ENCODE data around the gene GMIP.
A peak's percentile ranks its signal among the peaks of the same experiment; 100 is the strongest.

Gene GMIP

DNA sequence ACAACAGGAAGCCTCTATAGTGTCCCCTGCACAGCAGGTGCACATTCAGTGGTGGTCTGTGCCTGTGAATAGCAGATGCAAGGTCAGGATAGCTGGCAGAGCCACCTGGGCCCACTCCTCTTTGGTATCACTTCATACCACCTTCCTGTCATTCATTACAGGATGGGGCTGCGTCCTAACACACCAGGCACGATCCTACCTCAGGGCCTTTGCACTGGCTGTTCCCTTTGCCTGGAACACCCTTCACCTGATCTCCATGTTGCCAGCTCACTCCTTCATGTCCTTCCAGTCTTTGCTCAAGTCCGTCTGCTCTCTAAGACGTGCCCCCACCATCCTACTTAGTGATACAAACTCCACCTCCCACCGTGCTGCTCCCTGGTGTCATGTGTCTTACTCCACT is 10.8 kb downstream of the GMIP start:
- ATAC-seq (no peak), DNase-seq (no peak)
- H3K27ac Mint-ChIP-seq = no peak overlapping the region
- no peaks in the 10 kb centered on the region for H3K27me3 Mint-ChIP-seq
- H3K4me3 Mint-ChIP-seq = no peak overlapping the region
- peaks cover 46% of the 10 kb centered on the region for H3K4me1 Mint-ChIP-seq
- H3K9me3 Mint-ChIP-seq = no peaks in the 10 kb centered on the region

- H3K4me1 Mint-ChIP-seq = peaks cover 53% of the 10 kb centered on the region
These were observed 12.1 kb downstream of the GMIP start for GRCh38 chr19:19631346-19631745.

DNA sequence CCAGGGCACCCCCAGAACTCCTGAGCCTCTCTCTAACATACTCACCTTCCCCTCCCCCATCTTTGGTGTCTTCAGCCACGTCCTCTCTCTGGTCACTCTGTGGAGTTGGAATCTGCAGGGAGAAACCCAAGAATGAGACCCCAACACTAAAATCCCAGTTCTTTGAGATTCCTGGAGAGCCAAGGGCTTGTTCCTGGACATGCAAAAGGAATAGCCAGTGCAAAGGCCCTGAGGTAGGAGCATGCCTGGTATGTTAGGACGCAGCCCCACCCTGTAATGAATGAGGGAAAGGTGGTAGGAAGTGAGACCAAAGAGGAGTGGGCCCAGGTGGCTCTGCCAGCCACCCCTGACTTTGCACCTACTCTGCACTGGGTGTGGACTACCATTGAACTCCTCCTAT is 13.0 kb downstream of the GMIP start:
- no peak overlapping the region for H3K4me3 Mint-ChIP-seq
- no peaks in the 10 kb centered on the region for H3K9me3 Mint-ChIP-seq

More at GRCh38 chr19:19631346-19631745, 12.1 kb downstream of the GMIP start:
- Mint-ChIP-seq H3K9me3 (no peaks in the 10 kb centered on the region), H3K27ac (no peak overlapping the region), H3K27me3 (no peaks in the 10 kb centered on the region), H3K4me3 (no peak overlapping the region)
- no peak for DNase-seq
- ATAC-seq = no peak

GRCh38 chr19:19630062-19630414 is 13.4 kb downstream of the GMIP start:
- no peaks in the 10 kb centered on the region for H3K27me3 Mint-ChIP-seq
- ATAC-seq (no peak), DNase-seq (no peak)
- no peak overlapping the region for H3K4me3 Mint-ChIP-seq
- peaks cover 50% of the 10 kb centered on the region for H3K4me1 Mint-ChIP-seq
- no peaks in the 10 kb centered on the region for H3K9me3 Mint-ChIP-seq
- no peak overlapping the region for H3K27ac Mint-ChIP-seq

More for the DNA sequence above, 13.0 kb downstream of the GMIP start:
- no peak overlapping the region for H3K27ac Mint-ChIP-seq
- H3K27me3 Mint-ChIP-seq = no peaks in the 10 kb centered on the region
- DNase-seq (no peak), ATAC-seq (no peak)
- peaks cover 54% of the 10 kb centered on the region for H3K4me1 Mint-ChIP-seq

DNA sequence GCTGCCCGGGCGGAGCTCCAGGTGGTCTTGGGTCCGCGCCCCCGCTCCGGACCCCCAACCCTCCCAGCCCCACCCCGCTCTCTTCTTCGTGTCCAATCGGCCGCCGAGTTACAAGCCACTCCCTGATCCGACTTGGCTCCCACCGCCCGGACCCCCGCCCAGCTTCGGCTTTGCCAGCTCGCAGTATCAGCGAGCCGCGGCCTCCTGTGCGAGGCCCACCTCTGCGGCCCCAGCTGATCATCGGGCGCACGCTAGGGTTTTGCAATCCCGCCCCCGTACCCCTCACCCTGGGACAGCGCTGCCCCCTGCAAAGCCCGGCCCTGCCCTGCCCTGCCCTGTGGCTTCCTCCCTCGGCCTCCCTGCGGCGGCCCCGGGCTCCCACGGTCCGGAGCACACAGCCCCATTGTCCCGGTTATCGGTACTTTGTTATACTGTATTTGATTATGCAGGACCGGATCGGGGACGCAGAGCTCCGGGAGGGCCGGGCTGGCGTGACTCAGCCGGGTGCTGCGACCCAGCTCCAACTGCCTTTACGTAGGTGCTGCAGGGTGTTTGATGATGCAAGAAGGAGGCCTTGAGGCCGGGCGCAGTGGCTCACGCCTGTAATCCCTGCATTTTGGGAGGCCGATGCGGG is 14.8 kb downstream of the GMIP start:
- Mint-ChIP-seq H3K4me3 (peak overlapping the region; percentile 80 to 94), H3K27me3 (no peaks in the 10 kb centered on the region), H3K4me1 (peaks cover 45% of the 10 kb centered on the region), H3K9me3 (no peaks in the 10 kb centered on the region), H3K27ac (peak overlapping the region; percentile 94 to 100)
- ATAC-seq = peak; percentile 63
- DNase-seq = peak; percentile 75 to 86

DNA sequence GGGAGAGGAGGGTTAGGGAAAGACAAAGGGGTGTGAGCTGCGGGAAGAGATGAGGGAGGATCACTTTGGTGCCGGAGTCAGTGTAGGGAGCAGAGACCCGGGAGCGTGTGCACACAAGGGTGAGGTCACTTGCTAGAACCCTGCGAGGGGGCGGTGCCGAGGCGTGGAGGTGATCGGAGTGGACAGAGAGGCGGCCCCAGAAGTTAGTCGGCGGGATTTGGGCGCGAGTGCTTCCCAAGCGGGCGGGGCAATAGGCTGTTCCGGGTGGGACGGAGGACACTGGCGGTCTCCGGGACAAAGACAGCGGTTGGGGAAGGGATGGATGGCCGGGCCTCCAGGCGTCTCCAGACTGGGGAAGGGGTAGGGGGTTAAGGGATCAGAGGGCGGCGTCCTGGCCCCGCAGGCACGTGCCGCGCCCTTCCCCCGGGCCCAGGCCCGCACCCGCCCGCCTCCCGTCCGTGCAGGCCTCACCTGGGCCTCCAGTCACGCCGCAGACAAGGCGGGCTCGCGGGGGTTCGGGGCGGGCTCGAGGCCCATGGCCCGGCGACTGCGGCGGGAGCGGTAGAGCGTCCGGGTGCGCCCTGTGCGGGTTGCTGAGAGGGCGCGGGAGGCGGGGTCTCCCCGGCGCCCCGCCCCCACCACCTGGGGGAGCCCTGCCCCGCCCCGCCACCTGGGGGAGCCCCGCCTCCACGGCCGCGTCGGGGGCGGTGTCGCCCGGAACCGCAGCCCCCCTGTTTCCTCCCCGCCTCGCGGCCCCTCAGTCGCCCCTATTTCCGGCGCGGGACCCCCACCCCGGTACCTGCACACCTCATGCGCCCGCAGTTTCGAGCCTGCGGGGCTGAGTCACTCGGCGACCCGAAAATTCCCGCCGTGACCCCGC is 15.6 kb downstream of the GMIP start, which contains the start of gene LPAR2:
Gene LPAR2, minus strand, starts transcription at position 600 of the 880 bp plus-strand sequence. CDS start 945 bp downstream, outside the sequence.
- Mint-ChIP-seq H3K27ac (peak within 1 kb of the TSS; percentile 94 to 100), H3K9me3 (no peaks in the 10 kb centered on the region), H3K4me3 (peak within 1 kb of the TSS; percentile 84 to 94), H3K4me1 (peaks cover 44% of the 10 kb centered on the region), H3K27me3 (no peaks in the 10 kb centered on the region)
- DNase-seq = peak; percentile 76 to 85
- peak; percentile 78 for ATAC-seq

DNA sequence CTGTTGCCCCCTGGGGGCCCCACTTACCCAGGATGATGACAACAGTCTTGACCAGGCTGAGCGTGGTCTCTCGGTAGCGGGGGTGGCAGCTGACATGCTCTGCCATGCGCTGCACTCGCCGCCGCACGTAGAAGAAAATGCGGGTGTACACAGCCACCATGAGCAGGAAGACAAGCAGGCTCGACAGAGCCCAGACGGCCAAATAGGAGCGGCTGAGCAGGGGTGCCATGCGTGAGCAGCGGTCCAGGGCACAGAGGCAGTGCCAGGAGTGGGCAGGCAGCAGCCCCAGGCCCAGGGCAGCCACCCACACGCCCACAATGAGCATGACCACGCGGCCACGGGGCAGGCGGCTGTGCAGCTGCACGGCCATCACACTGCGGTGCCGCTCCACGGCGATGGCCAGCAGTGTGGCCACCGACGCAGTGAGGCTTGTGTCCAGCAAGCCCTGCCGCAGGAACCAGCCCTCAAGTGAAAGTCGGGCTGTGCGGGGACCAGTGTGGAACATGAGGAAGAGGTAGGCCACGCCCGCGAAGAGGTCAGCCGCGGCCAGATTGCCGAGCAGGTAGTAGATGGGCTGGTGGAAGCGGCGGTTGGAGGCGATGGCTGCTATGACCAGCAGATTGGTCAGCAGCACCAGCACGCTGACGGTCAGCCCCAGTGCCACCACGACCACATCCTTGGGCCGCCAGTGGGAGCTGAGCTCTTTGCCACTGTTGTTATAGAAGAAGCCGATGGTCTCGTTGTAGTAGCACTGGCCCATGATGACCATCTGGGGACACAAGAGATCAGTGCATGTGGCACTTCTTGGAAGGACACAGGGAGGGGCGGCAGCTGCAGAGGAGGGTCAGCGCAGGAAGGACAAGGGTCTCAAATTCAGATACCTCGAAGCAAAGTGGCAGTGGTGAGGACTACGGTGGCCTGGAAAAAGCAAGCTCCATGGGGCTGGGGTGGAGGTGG is 16.7 kb downstream of the GMIP start:
- Mint-ChIP-seq H3K4me3 (peak overlapping the region; percentile 84 to 91), H3K27ac (peak overlapping the region; percentile 90 to 98), H3K27me3 (no peaks in the 10 kb centered on the region), H3K9me3 (no peaks in the 10 kb centered on the region), H3K4me1 (peaks cover 51% of the 10 kb centered on the region)
- DNase-seq (no peak), ATAC-seq (no peak)

GRCh38 chr19:19624032-19624570 is 19.4 kb downstream of the GMIP start:
- Mint-ChIP-seq H3K9me3 (no peaks in the 10 kb centered on the region), H3K27me3 (no peaks in the 10 kb centered on the region), H3K27ac (peak overlapping the region in 1 of 2 donors; percentile 87), H3K4me1 (peaks cover 58% of the 10 kb centered on the region), H3K4me3 (no peak overlapping the region)
- ATAC-seq (no peak), DNase-seq (no peak)

DNA sequence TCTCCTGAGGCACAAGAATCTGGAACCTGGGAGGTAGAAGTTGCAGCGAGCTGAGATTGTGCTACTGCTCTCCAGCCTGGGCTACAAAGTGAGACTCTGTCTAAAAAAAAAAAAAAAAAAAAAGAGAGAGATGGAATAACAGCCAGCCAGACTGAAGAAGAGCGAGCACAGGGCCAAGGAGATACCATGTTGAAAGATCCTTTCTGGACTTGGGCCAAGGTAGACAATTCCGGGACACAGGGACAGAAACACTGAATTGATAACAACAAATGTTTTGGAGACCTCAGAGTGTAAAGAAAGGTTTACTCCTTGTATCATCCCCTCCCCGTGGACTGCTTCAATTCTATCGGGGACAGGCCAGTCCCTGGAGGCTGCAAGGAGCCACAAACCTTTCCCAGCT is 20.1 kb downstream of the GMIP start:
- ATAC-seq (no peak), DNase-seq (no peak)
- H3K27me3 Mint-ChIP-seq = no peaks in the 10 kb centered on the region
- peak overlapping the region in 1 of 2 donors; percentile 87 for H3K27ac Mint-ChIP-seq
- H3K9me3 Mint-ChIP-seq = no peaks in the 10 kb centered on the region
- H3K4me3 Mint-ChIP-seq = no peak overlapping the region
- H3K4me1 Mint-ChIP-seq = peaks cover 56% of the 10 kb centered on the region

DNA sequence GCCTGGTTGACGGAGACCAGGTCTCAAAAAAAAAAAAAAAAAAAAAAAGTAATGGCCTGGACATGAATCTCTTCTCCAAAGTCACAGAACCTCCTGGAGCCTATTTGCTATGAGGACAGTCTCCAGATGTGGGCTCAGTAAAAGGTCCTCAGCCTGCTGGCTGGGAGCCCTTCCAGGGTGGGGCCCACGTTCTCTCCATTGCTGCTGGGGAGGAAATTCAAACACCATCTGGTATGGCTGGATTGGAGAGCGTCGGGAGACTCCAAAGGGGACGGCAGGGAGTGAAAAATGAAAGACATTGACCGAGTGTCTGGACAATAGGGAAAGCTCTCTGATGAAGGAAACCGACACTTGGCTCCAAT is 23.6 kb downstream of the GMIP start:
- no peaks in the 10 kb centered on the region for H3K9me3 Mint-ChIP-seq
- DNase-seq (no peak), ATAC-seq (no peak)
- H3K27ac Mint-ChIP-seq = no peak overlapping the region
- no peaks in the 10 kb centered on the region for H3K27me3 Mint-ChIP-seq
- no peak overlapping the region for H3K4me3 Mint-ChIP-seq
- peaks cover 65% of the 10 kb centered on the region for H3K4me1 Mint-ChIP-seq

DNA sequence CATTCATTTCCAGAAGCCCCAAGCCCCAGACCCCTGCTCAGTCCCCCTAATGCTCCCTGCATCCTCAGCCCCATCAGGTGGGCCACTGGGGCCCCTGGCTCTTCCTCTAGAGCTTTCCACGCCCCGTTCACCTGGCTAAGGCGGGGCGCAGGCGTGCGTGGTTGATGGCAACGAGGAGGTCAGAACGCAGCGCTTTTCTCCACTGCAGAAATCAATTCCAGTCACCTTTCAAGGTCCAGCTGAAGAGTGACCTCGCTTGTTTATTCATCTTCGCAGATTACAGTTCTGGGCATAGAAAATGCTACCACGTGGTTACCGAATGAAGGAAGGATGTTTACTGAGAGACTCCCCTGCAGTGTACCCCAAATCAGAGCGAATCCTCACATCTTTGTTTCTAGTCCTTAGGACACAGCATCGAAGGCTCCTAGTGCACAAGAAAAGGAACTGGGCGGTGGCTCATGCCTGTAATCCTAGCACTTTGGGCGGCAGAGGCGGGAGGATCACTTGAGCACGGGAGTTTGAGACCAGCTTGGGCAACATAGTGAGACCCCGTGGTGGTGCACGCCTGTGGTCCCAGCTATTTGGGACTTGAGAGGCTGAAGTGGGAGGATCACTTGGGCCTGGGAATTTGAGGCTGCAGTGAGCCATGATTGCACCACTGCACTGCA is 24.1 kb downstream of the GMIP start:
- peaks cover 67% of the 10 kb centered on the region for H3K4me1 Mint-ChIP-seq
- peak overlapping the region in 1 of 2 donors; percentile 90 for H3K27ac Mint-ChIP-seq
- DNase-seq (no peak), ATAC-seq (no peak)
- H3K4me3 Mint-ChIP-seq = peak overlapping the region; percentile 62 to 91
- no peaks in the 10 kb centered on the region for H3K9me3 Mint-ChIP-seq
- H3K27me3 Mint-ChIP-seq = no peaks in the 10 kb centered on the region

DNA sequence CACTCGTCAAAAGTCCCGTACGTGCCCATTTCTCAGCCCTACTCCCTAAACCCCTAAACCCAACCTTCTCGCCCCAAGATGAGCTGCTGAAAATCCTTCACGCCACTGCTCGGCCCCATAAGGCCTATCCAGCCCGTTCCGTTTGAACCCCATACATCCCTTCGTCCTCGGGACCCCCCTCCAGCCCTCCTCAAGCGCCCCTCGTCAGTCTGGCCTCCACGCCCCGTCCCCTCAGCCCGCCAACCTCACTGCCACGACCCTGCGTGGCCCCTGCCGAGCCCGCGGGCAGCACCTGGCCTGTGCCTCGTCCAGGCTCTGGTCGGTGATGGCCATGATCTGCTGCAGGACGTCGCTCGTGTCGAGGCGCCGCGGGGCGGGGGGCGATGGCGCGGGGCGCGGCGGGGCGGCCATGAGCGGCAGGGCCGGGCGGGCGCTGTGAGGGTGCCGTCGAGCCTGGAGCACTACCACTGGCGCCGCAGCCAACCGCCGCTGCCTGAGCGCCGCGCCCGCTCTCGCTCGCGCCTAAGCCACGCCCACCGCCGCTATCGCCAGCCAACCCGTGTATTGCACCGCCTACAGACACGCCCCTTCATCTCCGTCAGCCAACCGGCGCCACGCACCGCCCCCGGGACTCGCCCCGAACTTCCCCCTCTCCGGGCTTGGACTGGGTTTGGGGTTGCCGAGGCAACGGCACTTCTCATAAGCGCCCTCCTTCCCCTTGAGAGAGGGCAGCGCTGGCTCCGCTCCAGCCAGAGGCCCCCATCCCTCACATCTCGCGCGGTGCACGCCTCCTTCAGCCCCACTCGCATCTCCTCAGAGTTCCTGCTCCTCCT is 25.0 kb downstream of the GMIP start, which contains the start of gene PBX4:
Gene PBX4, minus strand, starts transcription at position 469 of the 833 bp plus-strand sequence. Its CDS starts 58 bp downstream, at position 411.
- H3K4me1 Mint-ChIP-seq = peaks cover 67% of the 10 kb centered on the region
- peak; percentile 95 for ATAC-seq
- peak within 1 kb of the TSS; percentile 88 to 95 for H3K27ac Mint-ChIP-seq
- peak; percentile 98 to 99 for DNase-seq
- no peaks in the 10 kb centered on the region for H3K27me3 Mint-ChIP-seq
- no peaks in the 10 kb centered on the region for H3K9me3 Mint-ChIP-seq
- peak within 1 kb of the TSS; percentile 86 to 91 for H3K4me3 Mint-ChIP-seq

GRCh38 chr19:19615086-19615485 is 28.4 kb downstream of the GMIP start:
- Mint-ChIP-seq H3K4me1 (peaks cover 66% of the 10 kb centered on the region), H3K27ac (peak overlapping the region in 1 of 2 donors; percentile 34), H3K27me3 (no peaks in the 10 kb centered on the region), H3K4me3 (peak overlapping the region; percentile 56 to 69), H3K9me3 (no peaks in the 10 kb centered on the region)
- ATAC-seq (peak; percentile 61), DNase-seq (peak in 1 of 2 donors; percentile 54)

DNA sequence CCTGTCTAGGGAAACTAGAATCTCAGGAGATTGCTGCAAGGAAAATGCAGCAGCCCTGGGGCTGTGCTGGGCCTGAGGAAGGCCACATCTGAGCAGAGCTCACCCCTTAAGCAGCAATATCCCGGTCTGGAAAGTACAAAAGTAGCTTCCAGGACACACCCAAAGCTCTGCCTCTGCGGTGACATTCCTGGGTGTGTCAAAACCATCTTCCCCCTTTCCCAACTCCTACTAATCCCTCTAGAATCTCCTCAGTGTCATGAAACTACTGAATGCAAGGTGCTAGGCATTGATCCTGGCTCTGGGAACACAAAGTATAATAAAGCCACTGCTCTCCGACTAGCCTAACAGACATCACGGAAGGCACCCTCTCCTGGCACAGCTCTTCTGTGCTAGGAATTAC is 30.0 kb downstream of the GMIP start:
- peaks cover 62% of the 10 kb centered on the region for H3K4me1 Mint-ChIP-seq

More for the DNA sequence above, 30.0 kb downstream of the GMIP start:
- DNase-seq (no peak), ATAC-seq (no peak)
- Mint-ChIP-seq H3K27me3 (no peaks in the 10 kb centered on the region), H3K27ac (no peak overlapping the region), H3K4me3 (no peak overlapping the region), H3K9me3 (no peaks in the 10 kb centered on the region)

Data from stimulated activated naive CD8-positive, alpha-beta T cell treated with anti-CD3 and anti-CD28 coated beads, Interleukin-15, amount 100 ng/mL, for 72 hours (primary cell).